ENCODE results near the gene PTPRH. TPM values are rescaled to one million over a fixed set of nuclear protein-coding genes. Genes with fewer than 3 reads are reported as not detected.

PTPRH gene
- polyA plus RNA-seq, 1 donor (not counting 4 experiments of a cell fraction or from before 2014, with no cell fraction given), result 0.17 TPM

DNA sequence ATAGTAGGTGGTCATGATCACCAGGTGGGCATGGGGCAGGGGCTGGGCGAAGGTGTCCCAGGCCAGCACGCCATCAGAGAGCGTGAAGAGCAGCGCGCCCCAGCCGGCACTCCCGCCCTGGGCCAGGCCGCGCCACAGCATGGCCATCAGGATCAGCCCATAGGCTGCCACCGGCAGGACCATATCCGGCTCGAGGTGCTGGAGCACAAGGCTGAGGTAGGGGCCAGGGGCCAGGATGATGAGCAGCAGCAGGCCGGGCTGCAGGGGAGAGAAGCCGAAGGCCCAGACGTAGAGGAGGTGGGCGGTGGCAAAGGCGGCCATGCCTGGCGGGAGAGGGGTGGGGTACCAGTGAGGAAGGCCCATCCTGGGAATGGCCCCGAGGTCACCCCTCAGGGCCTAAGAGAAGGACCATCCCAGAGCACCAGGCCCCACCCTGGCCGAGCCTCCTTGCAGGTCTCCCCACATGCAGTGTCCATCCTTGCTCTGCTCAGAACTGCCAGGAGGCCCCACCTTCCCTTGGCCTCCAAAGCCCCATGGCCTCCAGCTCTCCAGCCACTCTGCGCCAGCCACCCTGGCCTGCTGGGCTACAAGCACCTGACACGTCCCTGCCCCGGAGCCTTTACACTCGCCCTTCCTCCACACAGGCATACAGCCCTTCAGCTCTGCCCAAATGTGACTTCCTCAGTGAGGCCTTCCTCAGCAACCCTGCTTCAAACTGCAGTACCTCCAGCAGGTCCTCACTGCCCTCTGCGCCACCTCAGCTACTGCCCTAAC lies 18.1 kb upstream of the PTPRH start:
- no peak overlapping the region for H3K9ac ChIP-seq (ENCODE audit: control insufficient read depth, extremely low read depth, insufficient read depth, low read length)
- no peak for DNase-seq (ENCODE audit: low read depth, low spot score)
- dilution Hi-C loops (cut with MboI; ENCODE audit: extremely low pct_ligation_motif_present, low sequenced_read_pairs), result no loop called here
- no peak overlapping the region for H3K4me2 ChIP-seq (ENCODE audit: control insufficient read depth, extremely low read depth, insufficient read depth, low read depth, low read length)
- H2AFZ ChIP-seq (ENCODE audit: control insufficient read depth, low read length), result no peak overlapping the region
- no peaks in the 10 kb centered on the region for H3K9me1 ChIP-seq (ENCODE audit: control insufficient read depth, extremely low read depth, insufficient read depth, low read length)
- H3K36me3 ChIP-seq (ENCODE audit: control insufficient read depth in 2 of 2, extremely low read depth in 1 of 2, insufficient read depth in 2 of 2, low read length in 2 of 2), result peaks cover 17 to 26% of the 10 kb centered on the region in 2 experiments
- H3K27me3 ChIP-seq (ENCODE audit: control insufficient read depth, extremely low read depth, insufficient read depth, low read length), result no peaks in the 10 kb centered on the region
- H4K20me1 ChIP-seq (ENCODE audit: control insufficient read depth, extremely low read depth, insufficient read depth, low read length), result no peaks in the 10 kb centered on the region
- no peaks in the 10 kb centered on the region for H3K4me1 ChIP-seq (ENCODE audit: control insufficient read depth, extremely low read depth, insufficient read depth, low read length)
- TF ChIP-seq, protein P1, sequence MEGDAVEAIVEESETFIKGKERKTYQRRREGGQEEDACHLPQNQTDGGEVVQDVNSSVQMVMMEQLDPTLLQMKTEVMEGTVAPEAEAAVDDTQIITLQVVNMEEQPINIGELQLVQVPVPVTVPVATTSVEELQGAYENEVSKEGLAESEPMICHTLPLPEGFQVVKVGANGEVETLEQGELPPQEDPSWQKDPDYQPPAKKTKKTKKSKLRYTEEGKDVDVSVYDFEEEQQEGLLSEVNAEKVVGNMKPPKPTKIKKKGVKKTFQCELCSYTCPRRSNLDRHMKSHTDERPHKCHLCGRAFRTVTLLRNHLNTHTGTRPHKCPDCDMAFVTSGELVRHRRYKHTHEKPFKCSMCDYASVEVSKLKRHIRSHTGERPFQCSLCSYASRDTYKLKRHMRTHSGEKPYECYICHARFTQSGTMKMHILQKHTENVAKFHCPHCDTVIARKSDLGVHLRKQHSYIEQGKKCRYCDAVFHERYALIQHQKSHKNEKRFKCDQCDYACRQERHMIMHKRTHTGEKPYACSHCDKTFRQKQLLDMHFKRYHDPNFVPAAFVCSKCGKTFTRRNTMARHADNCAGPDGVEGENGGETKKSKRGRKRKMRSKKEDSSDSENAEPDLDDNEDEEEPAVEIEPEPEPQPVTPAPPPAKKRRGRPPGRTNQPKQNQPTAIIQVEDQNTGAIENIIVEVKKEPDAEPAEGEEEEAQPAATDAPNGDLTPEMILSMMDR (optimal IDR thresholded peaks at IDR 0.05 in 1 of 3, IDR thresholded peaks at IDR 0.05 in 1 of 3, conservative IDR thresholded peaks at IDR 0.05 in 1 of 3; ENCODE audit: extremely low read depth in 1 of 3, insufficient read depth in 2 of 3, low read length in 3 of 3), result no peak
- no peak for TF ChIP-seq EZH2 (IDR thresholded peaks at IDR 0.05; ENCODE audit: low read length)
- no peak for FAIRE-seq
- H3K4me3 ChIP-seq (ENCODE audit: control insufficient read depth in 2 of 3, extremely low read depth in 1 of 3, insufficient read depth in 2 of 3, low read depth in 1 of 3, low read length in 3 of 3), result no peak overlapping the region
- H3K27ac ChIP-seq (ENCODE audit: control insufficient read depth, insufficient read depth, low read length), result no peak overlapping the region
- H3K9me3 ChIP-seq (ENCODE audit: control insufficient read depth, low read depth, low read length), result no peaks in the 10 kb centered on the region
- H3K79me2 ChIP-seq (ENCODE audit: control insufficient read depth, insufficient read depth, low read length), result no peaks in the 10 kb centered on the region

GRCh38 chr19:55226788-55227187 lies 17.5 kb upstream of the PTPRH start:
- H3K36me3 ChIP-seq (ENCODE audit: control insufficient read depth in 2 of 2, extremely low read depth in 1 of 2, insufficient read depth in 2 of 2, low read length in 2 of 2), result peaks cover 12 to 20% of the 10 kb centered on the region in 2 experiments
- no peak overlapping the region for H3K4me3 ChIP-seq (ENCODE audit: control insufficient read depth in 2 of 3, extremely low read depth in 1 of 3, insufficient read depth in 2 of 3, low read depth in 1 of 3, low read length in 3 of 3)
- dilution Hi-C loops (cut with MboI; ENCODE audit: extremely low pct_ligation_motif_present, low sequenced_read_pairs), result no loop called here
- no peak overlapping the region for H3K9ac ChIP-seq (ENCODE audit: control insufficient read depth, extremely low read depth, insufficient read depth, low read length)
- no peaks in the 10 kb centered on the region for H3K4me1 ChIP-seq (ENCODE audit: control insufficient read depth, extremely low read depth, insufficient read depth, low read length)
- H3K4me2 ChIP-seq (ENCODE audit: control insufficient read depth, extremely low read depth, insufficient read depth, low read depth, low read length), result no peak overlapping the region
- no peaks in the 10 kb centered on the region for H3K9me3 ChIP-seq (ENCODE audit: control insufficient read depth, low read depth, low read length)
- no peaks in the 10 kb centered on the region for H3K27me3 ChIP-seq (ENCODE audit: control insufficient read depth, extremely low read depth, insufficient read depth, low read length)
- TF ChIP-seq, protein P1 (optimal IDR thresholded peaks at IDR 0.05 in 1 of 3, IDR thresholded peaks at IDR 0.05 in 1 of 3, conservative IDR thresholded peaks at IDR 0.05 in 1 of 3; ENCODE audit: extremely low read depth in 1 of 3, insufficient read depth in 2 of 3, low read length in 3 of 3), result no peak
- no peak for TF ChIP-seq EZH2 (IDR thresholded peaks at IDR 0.05; ENCODE audit: low read length)
- H3K79me2 ChIP-seq (ENCODE audit: control insufficient read depth, insufficient read depth, low read length), result no peaks in the 10 kb centered on the region
- FAIRE-seq (no peak), DNase-seq (ENCODE audit: low read depth, low spot score) (no peak)
- H2AFZ ChIP-seq (ENCODE audit: control insufficient read depth, low read length), result no peak overlapping the region
- no peak overlapping the region for H3K27ac ChIP-seq (ENCODE audit: control insufficient read depth, insufficient read depth, low read length)
- H3K9me1 ChIP-seq (ENCODE audit: control insufficient read depth, extremely low read depth, insufficient read depth, low read length), result no peaks in the 10 kb centered on the region
- H4K20me1 ChIP-seq (ENCODE audit: control insufficient read depth, extremely low read depth, insufficient read depth, low read length), result no peaks in the 10 kb centered on the region
